Suprapubic skin (tissue), 4 donors: Measurements from ENCODE around the gene DGKE. TPM values are rescaled to one million over a fixed set of nuclear protein-coding genes. Genes with fewer than 3 reads are reported as not detected.

Source experiments
- DNase-seq, 2 donors: peaks; one replicate each; pipeline ENCODE4 v3.0.0-alpha.2; 2019; ENCODE audit warnings: low spot score in 2 of 2
- H3K27ac ChIP-seq: fragments of 200-600 bp; sonication (generic); one replicate; pipeline ENCODE4 v1.5.1; 2019
- H3K27me3 ChIP-seq: fragments of 200-600 bp; sonication (generic); one replicate; pipeline ENCODE4 v1.5.1; 2019
- H3K36me3 ChIP-seq: fragments of 200-600 bp; sonication (generic); one replicate; pipeline ENCODE4 v1.5.1; 2019
- H3K4me1 ChIP-seq: fragments of 200-600 bp; sonication (generic); one replicate; pipeline ENCODE4 v1.5.1; 2019
- H3K4me3 ChIP-seq: fragments of 200-600 bp; sonication (generic); one replicate; pipeline ENCODE4 v1.5.1; 2019; ENCODE audit warnings: mild to moderate bottlenecking
- H3K9me3 ChIP-seq: fragments of 200-600 bp; sonication (generic); one replicate; pipeline ENCODE4 v1.5.1; 2019
- EP300 ChIP-seq: sonication (generic); formaldehyde crosslinking; IDR thresholded peaks from one replicate; pipeline ENCODE4 v1.6.1; 2017; ENCODE audit warnings: antibody characterized with exemption
- POLR2A ChIP-seq, 2 donors: fragments of 450-650 bp; IDR thresholded peaks; one replicate each; pipeline ENCODE4 v1.6.1; 2017; ENCODE audit warnings: antibody characterized with exemption in 2 of 2, mild to moderate bottlenecking in 2 of 2, moderate library complexity in 2 of 2
- POLR2AphosphoS5 ChIP-seq, 3 donors: sonication (generic); formaldehyde crosslinking; IDR thresholded peaks; one replicate each; pipeline ENCODE4 v1.6.1; 2017; ENCODE audit warnings: antibody characterized with exemption in 3 of 3
- WGBS: methylation state at CpG from one replicate; pipeline ENCODE4 v1.1.5; 2018; 5-methylcytosine and 5-hydroxymethylcytosine counted together
- total RNA-seq, 4 donors: library from RNA; depleted of rRNA; stranded (reverse); fragments of >200 nt; gene quantifications; one replicate each; pipeline ENCODE4 v1.1.0, GENCODE V29; 2016
- TF ChIP-seq, protein P1 (sequence below), 2 donors: fragments of 200-600 bp in 1 of 2; fragments of 450-650 bp in 1 of 2; sonication (generic) in 1 of 2; IDR thresholded peaks; one replicate each; pipeline ENCODE4 v1.5.1; 2016 to 2019; ENCODE audit warnings: antibody characterized with exemption in 2 of 2, mild to moderate bottlenecking in 1 of 2, moderate library complexity in 1 of 2

Gene DGKE
- total RNA-seq, 4 donors from 2014 or later: 3.4 to 7.7 (median 5.9) TPM

DNA sequence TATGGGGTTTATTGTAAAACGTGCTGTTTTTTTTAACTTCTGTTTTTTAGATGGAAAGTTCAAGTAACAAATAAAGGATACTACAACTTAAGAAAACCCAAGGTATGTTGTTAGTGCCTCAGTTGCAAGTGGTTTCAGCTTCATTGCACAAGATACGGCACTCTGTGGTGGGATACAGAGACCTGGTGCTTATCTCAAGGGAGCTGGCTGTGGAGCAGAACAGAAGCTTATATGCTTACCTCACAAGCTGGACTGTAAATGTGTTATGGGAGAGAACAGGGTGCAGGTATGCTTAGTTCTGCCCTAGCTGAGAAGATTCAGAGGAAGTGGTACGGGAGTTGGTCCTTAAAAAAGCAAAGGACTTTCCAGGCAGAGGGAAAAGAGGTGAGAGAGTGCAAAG is 15.2 kb downstream of the DGKE start:
- Histone ChIP-seq H3K27me3 (no peaks in the 10 kb centered on the region), H3K9me3 (no peaks in the 10 kb centered on the region), H3K4me1 (no peaks in the 10 kb centered on the region), H3K27ac (no peak overlapping the region), H3K4me3 (no peak overlapping the region), H3K36me3 (peaks cover 10% of the 10 kb centered on the region)
- TF ChIP-seq POLR2A (IDR thresholded peaks at IDR 0.05) (no peak), POLR2AphosphoS5 (IDR thresholded peaks at IDR 0.05) (no peak), EP300 (no peak)
- TF ChIP-seq, protein P1, sequence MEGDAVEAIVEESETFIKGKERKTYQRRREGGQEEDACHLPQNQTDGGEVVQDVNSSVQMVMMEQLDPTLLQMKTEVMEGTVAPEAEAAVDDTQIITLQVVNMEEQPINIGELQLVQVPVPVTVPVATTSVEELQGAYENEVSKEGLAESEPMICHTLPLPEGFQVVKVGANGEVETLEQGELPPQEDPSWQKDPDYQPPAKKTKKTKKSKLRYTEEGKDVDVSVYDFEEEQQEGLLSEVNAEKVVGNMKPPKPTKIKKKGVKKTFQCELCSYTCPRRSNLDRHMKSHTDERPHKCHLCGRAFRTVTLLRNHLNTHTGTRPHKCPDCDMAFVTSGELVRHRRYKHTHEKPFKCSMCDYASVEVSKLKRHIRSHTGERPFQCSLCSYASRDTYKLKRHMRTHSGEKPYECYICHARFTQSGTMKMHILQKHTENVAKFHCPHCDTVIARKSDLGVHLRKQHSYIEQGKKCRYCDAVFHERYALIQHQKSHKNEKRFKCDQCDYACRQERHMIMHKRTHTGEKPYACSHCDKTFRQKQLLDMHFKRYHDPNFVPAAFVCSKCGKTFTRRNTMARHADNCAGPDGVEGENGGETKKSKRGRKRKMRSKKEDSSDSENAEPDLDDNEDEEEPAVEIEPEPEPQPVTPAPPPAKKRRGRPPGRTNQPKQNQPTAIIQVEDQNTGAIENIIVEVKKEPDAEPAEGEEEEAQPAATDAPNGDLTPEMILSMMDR (IDR thresholded peaks at IDR 0.05): no peak
- 66% methylated on average over 3 of the region's 3 CpGs for WGBS
- DNase-seq: no peak

DNA sequence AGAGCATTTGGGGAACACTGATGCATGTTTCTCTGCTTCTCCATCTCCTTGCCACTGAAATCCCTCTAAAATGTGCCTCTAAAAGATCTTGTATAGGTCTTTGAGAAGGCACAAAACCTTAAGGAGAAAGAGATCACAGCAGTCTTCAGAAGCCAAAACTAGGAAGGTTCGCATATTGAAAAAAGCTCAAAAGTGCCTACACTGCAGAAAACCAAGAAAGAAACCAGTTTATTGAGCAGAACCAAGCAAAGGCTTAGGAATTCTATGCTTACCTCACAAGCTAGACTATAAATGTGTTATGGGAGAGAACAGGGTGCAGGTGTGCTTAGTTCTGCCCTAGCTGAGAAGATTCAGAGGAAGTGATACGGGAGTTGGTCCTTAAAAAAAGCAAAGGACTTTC is 16.6 kb downstream of the DGKE start:
- TF ChIP-seq, protein P1 (IDR thresholded peaks at IDR 0.05): no peak
- TF ChIP-seq POLR2A (IDR thresholded peaks at IDR 0.05): no peak
- no peak for TF ChIP-seq POLR2AphosphoS5 (IDR thresholded peaks at IDR 0.05)
- TF ChIP-seq EP300: no peak
- Histone ChIP-seq H3K27me3 (no peaks in the 10 kb centered on the region), H3K9me3 (no peaks in the 10 kb centered on the region), H3K4me3 (no peak overlapping the region), H3K4me1 (no peaks in the 10 kb centered on the region), H3K27ac (no peak overlapping the region), H3K36me3 (peaks cover 10% of the 10 kb centered on the region)
- no peak for DNase-seq
- WGBS: 84% methylated on average over 2 of the region's 2 CpGs

DNA sequence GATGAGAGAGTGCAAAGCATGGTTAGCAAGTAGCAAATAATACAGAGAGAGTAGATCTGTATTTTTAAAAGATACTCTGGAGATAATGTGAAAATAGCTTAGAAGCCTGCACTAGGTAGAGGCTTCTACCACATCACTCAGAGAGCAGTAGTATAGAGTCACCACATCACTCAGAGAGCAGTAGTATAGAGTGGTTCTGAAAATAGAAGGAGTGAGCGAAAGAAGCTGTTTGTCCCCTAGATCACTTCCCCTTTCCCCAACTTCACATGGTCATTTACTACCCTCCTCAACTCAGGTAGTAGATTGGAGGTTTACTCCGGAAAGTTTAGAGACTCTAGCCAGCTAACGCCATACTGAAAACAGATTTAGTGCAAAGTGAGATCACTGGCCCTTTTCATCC is 17.1 kb downstream of the DGKE start:
- Histone ChIP-seq H3K9me3 (no peaks in the 10 kb centered on the region), H3K27ac (no peak overlapping the region), H3K36me3 (peaks cover 10% of the 10 kb centered on the region), H3K4me3 (no peak overlapping the region), H3K27me3 (no peaks in the 10 kb centered on the region), H3K4me1 (no peaks in the 10 kb centered on the region)
- 68% methylated on average over 3 of the region's 3 CpGs for WGBS
- TF ChIP-seq, protein P1 (IDR thresholded peaks at IDR 0.05): no peak
- TF ChIP-seq POLR2AphosphoS5 (IDR thresholded peaks at IDR 0.05) (no peak), EP300 (no peak)
- DNase-seq: no peak

DNA sequence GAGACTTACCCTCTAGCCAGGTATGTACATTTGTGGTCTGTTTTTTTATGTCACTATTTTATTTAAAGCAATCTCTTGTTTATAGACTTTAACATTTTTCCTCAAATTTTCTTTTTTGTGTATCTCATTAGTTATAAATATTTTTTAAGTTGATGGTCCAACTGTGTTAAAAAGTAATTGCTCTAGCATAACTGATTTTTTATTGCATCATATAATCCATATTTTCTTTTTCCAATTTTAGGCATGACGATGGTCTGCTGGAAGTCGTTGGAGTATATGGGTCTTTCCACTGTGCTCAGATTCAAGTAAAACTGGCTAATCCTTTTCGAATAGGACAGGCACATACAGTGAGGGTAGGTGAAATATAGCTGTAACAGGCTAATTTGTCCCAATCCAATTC is 27.9 kb downstream of the DGKE start:
- Histone ChIP-seq H3K4me3 (no peak overlapping the region), H3K36me3 (peaks cover 22% of the 10 kb centered on the region), H3K4me1 (no peaks in the 10 kb centered on the region), H3K9me3 (no peaks in the 10 kb centered on the region), H3K27ac (no peak overlapping the region), H3K27me3 (no peaks in the 10 kb centered on the region)
- WGBS: 96% methylated on average over 3 of the region's 3 CpGs
- DNase-seq: no peak
- TF ChIP-seq EP300: no peak
- TF ChIP-seq, protein P1 (IDR thresholded peaks at IDR 0.05): no peak
- no peak for TF ChIP-seq POLR2A (IDR thresholded peaks at IDR 0.05)
- TF ChIP-seq POLR2AphosphoS5 (IDR thresholded peaks at IDR 0.05): no peak

DNA sequence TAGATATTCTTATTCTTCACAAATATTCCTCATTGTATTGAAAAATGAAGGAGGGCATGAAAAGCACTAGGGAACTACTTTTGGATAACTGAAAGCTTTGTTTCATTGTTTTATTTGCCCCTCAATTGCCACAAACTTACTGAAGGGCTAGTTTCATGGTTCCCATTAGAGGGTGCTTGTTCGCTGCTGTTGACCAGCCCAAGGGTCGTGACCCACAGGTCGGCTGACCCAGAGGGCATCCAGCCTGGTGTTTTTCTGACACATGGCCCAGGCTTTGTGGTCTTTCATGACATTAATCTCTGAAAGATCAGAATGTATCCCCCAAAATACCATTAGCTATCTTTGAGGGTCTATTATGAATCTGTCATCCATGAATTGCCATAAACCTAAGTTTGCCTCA is 30.0 kb downstream of the DGKE start:
- Histone ChIP-seq H3K4me1 (no peaks in the 10 kb centered on the region), H3K36me3 (peaks cover 22% of the 10 kb centered on the region), H3K9me3 (no peaks in the 10 kb centered on the region), H3K4me3 (no peak overlapping the region), H3K27ac (no peak overlapping the region), H3K27me3 (no peaks in the 10 kb centered on the region)
- no peak for TF ChIP-seq POLR2AphosphoS5 (IDR thresholded peaks at IDR 0.05)
- no peak for DNase-seq
- WGBS: 80% methylated on average over 3 of the region's 3 CpGs

DNA sequence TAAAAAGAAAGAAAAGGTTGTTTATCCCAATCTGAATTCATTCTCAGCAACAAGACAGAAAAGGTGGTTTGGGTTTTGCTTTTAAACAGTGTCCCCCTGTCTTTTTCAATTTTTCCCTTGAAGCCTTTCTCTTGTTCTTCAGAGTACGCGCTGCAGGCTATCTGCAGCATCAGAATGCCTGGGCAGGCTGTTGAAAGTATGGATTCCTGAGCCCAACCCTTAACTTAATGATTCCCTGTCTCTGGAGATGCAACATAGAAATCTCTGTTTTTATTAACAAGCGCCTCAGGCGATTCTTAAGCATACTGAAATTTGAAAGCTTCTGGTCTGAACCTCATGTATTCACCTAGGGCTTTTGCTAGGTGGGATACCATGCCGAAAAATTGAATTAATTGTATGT is 32.1 kb downstream of the DGKE start:
- WGBS: 86% methylated on average over 5 of the region's 5 CpGs
- Histone ChIP-seq H3K27ac (no peak overlapping the region), H3K36me3 (peaks cover 16% of the 10 kb centered on the region), H3K9me3 (no peaks in the 10 kb centered on the region), H3K4me1 (no peaks in the 10 kb centered on the region), H3K27me3 (no peaks in the 10 kb centered on the region), H3K4me3 (no peak overlapping the region)
- no peak for DNase-seq
- TF ChIP-seq, protein P1 (IDR thresholded peaks at IDR 0.05): no peak
- no peak for TF ChIP-seq POLR2AphosphoS5 (IDR thresholded peaks at IDR 0.05)
- no peak for TF ChIP-seq EP300
- TF ChIP-seq POLR2A (IDR thresholded peaks at IDR 0.05): no peak
